Colon (tissue), 2 donors: ENCODE data around the gene RELA.
"Not testable (repeated sequence)": the region's sequence is repeated elsewhere in the genome, so short reads cannot be mapped to it uniquely, and the experiment has no call there.

Experiments used
- FAIRE-seq: peaks from 2 replicates; lab custom pipeline; 2012; peaks lifted over from hg19 to GRCh38; lab: Jason Lieb, UNC
- donor health status: control.
- donor health status: control.

Gene RELA

DNA sequence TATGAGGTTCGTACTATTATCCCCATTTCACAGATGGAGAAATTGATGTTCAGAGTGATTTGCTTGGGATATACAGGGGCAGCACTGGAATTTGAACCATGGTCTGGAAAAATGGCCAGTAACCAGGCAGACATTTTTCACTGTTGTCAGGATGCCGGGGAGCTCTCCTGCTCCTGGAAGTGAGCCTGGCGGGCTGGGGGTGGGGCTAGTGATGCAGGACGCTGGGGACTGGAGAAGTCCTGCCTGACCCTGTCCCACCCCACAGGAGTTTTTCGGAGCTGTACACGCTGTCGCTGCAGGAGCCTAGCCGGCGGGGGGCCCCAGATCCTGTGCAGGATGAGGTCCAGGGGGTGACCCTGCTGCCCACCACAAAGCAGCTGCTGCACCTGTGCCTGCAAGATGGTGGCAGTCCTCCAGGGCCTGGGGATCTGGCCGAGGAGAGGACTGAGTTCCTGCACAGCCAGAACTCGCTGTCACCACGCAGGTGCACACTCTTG is 13.7 kb downstream of the RELA start:
- FAIRE-seq, result no peak

DNA sequence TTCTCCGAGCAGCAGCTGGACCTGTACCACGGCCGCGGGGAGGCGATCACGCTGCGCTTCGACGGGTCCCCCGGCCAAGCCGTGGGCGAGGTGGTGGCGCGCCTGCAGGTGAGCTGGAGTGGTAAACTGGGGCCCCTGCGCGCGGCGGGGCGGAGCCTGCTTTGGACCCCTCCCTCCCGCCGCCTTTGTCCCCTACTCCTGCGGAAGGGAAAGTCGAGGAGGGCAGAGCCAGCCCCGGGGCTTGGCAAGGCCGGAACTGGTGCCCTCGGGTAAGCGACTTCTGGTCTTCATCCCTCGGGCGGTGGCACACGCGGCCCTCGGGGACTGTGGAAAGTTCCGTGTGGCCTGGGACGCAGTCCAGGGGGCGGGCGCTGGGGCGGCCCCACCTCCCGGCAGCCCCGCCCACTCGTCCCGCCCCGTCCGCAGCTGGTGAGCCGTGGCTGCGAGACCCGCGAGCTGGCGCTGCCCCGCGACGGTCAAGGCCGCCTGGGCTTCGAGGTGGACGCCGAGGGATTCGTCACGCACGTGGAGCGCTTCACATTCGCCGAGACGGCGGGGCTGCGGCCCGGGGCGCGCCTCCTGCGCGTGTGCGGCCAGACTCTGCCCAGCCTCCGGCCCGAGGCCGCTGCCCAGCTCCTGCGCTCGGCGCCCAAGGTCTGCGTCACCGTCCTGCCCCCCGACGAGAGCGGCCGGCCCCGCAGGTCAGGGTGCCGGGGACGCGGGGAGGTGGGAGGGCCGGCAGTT is 15.6 kb downstream of the RELA start:
- no peak for FAIRE-seq

DNA sequence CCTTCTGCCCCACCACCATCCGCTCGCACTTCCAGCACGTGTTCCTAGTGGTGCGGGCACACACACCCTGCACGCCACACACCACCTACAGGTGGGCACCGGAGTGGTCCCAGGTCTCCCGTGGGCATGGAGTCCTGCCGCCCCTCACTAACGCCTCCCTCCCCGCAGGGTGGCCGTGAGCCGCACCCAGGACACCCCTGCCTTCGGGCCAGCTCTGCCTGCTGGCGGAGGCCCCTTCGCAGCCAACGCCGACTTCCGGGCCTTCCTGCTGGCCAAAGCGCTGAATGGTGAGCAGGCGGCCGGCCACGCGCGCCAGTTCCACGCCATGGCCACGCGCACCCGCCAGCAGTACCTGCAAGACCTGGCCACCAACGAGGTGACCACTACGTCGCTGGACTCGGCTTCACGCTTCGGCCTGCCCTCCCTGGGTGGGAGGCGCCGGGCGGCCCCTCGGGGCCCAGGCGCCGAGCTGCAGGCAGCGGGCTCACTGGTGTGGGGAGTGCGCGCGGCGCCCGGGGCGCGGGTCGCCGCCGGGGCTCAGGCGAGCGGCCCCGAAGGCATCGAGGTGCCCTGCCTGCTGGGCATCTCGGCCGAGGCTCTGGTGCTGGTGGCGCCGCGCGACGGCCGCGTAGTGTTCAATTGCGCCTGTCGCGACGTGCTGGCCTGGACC is 16.3 kb downstream of the RELA start:
- FAIRE-seq, result no peak

DNA sequence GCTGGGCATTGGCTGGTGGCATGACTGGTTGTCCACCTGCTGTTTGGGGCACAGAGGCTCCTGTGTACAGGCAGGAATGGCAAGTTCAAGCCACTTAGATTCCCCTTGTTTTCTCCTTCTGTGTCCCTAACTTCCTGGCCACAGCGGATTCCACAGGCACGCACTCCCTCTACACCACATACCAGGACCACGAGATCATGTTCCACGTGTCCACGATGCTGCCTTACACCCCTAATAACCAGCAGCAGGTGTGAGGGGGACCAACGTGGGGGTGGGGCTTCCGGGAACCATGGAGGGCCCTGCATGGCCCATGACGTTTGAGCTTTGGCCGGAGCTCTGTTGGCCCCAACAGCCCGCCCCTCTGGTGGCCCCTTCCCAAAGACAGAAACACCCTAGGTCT is 17.0 kb downstream of the RELA start:
- FAIRE-seq, result no peak

DNA sequence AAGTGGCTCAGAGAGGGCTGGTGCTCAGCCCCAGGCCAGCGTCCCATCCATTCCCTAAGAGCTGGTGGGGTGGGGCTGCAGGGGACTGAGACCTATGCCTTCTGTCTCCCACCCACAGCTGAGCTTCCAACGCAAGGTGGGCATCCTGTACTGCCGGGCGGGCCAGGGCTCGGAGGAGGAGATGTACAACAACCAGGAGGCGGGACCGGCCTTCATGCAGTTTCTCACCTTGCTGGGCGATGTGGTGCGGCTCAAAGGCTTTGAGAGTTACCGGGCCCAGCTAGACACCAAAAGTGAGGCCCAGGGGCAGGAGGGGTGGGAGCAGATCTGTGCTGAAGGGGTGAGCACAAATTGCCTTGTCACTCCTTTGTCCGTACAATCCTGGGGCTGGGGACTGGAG is 17.9 kb downstream of the RELA start:
- FAIRE-seq, result no peak

DNA sequence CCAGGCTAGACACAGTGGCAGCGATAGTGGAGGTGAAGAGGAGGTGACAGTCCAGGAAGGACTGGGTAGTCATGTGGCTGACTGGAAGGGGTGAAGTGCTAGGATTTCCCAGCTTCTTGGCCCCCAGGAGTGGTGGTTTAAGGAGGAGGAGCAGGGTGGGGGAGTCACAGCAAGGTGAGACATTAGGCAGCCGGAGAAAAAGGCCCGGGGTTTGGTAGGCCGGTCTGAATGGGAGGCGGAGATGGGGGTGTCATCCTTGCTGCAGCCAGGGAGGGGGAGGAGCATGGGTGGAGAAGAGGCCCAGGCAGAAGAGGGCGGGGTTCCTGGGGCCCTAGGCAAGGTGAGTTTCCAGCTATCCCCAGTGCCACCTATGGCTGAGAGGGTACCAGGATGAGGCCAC is 18.7 kb downstream of the RELA start:
- no peak for FAIRE-seq

DNA sequence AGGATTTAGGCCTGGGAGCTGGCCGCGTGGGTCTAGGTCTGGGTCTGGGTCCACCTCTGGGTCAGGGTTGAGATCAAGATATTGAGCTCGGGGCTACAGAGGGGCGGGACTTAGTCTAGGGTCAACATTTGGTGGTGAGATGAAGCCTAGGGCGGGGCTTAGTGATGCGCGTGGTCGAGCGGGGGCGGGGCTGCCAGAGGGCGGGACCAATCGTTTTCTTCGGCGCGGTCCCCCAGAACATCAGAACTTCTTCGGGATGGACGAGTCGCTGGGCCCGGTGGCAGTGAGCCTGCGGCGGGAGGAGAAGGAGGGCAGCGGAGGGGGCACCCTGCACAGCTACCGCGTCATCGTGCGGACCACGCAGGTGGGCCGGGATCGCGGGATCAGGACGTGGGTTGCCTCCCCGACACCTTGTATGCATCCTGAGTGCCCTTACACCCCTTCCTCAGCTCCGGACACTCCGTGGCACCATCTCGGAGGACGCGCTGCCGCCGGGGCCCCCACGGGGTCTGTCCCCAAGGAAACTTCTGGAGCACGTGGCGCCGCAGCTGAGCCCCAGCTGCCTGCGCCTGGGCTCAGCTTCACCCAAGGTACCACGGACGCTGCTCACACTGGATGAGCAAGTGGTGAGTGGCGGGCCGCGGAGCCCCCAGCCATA is 20.6 kb downstream of the RELA start:
- FAIRE-seq, result no peak

DNA sequence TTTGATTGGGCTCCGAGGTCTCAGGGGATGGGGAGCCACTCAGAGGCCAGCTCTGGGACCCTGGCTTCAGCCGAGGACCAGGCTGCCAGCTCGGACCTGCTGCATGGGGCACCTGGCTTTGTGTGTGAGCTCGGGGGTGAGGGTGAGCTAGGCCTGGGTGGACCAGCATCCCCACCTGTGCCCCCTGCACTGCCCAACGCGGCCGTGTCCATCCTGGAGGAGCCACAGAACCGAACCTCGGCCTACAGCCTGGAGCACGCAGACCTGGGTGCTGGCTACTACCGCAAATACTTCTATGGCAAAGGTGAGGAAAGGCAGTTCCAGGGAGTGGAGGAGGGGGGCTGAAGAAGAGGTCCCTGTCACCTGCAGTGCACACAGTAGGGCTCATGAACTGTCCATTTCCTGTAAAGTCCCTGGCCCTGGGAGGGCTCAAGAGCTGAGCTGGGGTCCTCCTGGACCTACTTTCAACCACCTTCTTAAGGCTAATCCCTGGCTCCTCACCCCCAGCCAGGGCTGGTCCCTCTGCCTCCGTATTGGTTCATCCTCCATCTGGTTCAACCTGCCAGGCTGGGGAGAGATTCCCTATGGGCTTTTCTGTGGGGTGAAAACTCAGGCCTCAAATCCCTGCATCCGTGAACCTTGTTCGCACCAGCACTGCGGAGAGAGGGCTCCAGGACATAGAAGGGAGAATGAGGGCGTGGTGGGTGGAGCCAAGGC is 21.3 kb downstream of the RELA start:
- no peak for FAIRE-seq

DNA sequence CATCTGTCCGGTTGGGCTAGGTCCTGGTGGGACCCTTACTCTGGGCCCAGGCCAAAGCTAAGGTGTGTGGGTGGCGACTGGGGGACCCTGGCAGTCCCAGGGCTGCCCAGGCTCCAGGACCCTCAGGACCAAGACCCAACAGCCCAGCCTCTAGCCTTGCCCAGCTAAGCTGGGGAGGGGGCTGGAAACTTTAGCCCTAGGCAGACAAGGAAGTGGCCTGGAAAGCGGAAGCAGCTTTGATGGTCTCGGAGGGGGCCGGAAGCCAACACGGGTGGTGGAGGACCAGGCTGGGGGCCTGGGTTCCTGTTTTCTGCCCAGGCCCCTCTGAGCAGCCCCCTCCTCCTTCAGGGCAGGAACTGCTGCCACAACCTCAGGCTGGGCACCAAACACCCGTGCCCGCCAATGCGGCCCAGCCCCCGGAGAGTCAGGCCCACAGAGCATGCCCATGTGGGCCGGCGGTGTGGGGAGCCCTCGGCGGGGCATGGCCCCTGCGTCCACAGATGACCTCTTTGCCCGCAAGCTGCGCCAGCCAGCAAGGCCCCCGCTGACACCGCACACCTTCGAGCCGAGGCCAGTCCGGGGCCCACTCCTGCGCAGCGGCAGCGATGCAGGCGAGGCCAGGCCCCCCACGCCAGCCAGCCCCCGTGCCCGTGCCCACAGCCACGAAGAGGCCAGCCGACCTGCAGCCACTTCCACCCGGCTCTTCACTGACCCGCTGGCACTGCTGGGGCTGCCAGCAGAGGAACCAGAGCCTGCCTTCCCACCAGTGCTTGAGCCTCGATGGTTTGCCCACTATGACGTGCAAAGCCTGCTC is 22.0 kb downstream of the RELA start:
- FAIRE-seq, result no peak

DNA sequence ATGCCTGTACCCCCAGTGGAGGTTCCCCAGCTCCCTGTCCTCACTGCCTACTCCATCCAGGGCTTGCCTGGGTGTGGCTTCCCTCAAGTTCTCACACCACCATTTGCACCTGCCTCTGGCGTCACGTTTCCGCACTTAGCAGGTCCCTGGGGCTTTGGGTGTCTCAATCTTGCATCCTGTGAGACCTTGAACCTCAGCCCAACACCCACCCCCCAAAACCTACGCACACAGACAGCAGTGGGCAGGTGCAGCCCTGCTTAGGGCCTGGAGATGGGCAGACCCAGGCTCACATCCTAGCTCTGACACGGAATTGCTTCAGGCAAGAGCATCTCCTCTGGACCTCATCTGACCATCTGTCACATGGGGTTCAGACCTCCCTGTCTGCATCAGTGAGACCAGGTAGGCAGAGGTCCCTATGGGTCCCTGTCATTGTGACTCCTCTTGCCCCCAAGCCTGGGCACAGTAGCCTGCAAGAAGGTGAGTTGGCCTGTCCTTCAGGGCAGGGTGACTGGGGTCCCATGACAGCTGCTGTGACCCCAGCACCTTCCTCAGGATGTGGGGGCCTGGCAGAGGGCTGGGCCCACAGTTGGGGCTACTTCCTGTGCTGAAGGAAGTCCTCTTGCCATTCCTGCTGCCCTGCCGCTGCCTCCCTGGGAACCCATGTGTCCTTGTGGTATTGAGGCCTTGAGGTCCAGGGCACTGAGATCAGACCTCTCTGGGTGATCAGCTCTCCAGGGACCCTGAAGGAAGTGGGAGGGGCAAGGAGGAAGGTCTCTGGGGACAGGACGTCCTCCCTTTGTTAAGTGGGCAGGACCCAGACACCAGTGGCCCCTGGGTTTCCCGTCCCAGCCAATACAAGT is 22.9 kb downstream of the RELA start:
- no peak for FAIRE-seq

DNA sequence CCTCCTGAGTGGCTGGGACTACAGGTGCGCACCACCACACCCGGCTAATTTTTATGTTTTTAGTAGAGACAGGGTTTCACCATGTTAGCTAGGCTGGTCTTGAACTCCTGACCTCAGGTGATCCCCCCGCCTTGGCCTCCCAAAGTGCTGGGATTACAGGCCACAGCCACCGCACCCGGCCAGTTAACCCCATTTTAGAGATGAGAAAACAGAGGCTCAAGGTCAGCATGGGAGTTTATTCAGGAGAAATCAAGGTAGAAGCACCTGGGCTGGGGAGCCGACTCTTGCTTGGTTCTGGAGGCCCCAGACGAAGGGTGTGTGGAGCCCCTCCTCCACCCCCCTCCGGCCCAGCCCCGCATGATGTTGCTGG is 23.5 kb downstream of the RELA start:
- not testable (repeated sequence) for FAIRE-seq

DNA sequence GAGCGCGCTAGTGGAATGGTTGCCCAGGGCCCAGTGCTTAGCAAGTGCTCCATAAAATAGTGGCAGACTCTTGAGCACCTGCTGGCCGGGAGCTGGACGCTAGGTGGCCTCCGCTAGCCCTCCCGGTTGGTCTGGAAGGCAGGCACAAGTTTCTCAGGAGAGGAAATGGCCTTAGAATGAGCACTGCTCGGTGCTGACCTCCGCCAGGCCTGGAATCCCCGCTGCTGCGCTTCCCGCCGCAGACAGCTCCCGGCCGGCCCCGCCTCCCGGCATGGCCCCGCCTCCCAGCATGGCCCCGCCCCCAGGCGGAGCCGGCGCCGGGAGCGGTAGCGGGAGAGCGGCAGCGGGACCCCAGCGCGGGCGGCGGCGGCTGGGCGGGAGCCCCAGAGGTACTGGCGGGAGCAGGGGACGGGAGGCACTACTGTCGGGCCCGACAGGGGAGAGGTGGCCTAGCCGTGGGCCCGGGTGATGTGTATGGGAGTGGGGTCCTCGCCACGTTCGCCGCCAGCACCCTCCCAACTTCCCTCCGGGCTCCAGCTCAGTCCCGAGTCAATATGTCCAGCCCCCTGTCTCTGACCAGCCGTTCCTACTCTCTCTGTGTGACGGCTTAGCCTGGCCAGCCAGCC is 24.8 kb downstream of the RELA start, which contains the start of gene SIPA1:
Gene SIPA1 (plus strand): TSS at position 308 of the 626 bp plus-strand sequence. CDS start 2,821 bp downstream, outside the sequence.
- no peak for FAIRE-seq

DNA sequence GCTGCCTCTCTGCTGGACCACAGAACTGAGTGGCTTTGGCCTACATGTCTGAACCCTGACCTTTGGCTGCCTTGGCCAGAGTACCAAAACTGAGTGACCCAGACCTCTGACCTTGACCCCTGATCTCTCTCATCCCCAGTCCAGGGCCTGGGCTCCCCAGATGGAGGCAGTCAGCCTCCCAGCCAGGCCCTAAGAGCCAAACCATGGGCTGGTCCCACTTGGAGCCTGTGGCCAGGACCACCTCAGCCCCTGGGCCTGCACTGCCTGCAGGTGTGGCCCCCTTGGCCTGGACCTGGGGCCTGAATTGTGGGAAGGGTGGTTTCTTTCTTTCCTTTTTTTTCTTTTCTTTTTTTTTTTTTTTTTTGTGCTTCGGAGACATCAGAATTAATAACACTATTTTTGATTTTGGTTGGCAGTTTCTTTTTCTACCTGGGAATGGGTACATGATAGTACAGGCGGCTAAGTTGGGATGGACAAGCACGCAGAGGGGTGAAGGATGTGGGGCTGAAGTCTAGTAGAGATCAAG is 25.6 kb downstream of the RELA start:
- no peak for FAIRE-seq

DNA sequence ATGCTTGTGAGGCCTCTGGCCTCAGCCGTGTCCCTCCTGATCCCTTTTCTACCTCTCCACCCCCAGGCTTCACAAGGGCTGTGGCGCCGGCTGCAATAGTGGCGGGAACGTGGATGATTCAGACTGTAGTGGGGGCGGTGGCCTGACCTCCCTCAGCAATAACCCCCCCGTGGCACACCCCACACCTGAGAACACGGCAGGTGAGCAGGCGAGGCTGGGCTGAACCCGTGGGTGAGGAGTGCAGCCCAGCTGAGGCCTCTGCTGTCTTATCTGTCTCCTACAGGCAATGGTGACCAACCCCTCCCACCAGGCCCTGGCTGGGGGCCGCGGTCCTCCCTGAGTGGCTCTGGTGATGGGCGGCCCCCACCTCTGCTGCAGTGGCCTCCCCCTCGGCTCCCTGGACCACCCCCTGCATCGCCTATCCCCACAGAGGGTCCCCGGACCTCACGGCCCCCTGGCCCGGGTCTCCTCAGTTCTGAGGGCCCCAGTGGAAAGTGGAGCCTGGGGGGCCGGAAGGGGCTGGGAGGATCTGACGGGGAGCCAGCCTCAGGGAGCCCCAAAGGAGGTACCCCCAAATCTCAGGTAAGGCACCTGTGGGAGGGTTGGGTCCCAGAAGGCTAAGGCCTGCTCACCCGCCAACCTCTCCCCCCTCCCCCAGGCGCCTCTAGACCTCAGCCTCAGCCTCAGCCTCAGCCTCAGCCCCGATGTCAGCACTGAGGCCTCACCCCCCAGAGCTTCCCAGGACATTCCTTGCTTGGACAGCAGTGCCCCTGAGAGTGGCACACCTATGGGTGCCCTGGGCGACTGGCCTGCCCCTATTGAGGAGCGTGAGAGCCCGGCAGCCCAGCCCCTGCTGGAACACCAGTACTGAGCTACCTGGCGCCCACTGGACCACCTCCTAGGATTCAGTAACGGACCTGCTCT is 26.3 kb downstream of the RELA start:
- FAIRE-seq, result no peak

DNA sequence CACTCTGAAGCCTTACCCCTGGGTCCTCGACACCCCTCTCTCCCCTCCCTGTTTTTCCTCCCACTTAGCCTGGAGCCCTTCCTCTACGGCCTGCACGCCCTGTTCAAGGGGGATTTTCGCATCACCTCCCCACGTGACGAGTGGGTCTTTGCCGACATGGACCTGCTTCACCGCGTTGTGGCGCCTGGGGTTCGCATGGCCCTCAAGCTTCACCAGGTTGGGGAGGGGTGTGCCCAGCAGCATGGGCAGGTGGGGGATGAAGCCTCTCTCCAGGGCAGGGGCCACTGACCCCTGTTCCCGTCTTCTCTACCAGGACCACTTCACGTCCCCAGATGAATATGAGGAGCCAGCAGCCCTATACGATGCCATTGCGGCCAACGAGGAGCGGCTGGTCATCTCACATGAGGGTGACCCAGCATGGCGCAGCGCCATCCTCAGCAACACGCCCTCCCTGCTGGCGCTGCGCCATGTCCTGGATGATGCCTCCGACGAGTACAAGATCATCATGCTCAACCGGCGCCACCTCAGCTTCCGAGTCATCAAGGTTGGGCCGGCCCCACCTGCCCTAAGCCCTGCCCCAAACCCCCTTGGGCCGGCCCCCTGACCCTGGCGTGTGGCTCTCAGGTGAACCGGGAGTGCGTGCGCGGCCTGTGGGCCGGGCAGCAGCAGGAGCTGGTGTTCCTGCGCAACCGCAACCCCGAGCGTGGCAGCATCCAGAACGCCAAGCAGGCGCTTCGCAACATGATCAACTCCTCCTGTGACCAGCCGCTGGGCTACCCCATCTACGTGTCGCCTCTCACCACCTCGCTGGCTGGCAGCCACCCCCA is 27.6 kb downstream of the RELA start:
- FAIRE-seq, result no peak

DNA sequence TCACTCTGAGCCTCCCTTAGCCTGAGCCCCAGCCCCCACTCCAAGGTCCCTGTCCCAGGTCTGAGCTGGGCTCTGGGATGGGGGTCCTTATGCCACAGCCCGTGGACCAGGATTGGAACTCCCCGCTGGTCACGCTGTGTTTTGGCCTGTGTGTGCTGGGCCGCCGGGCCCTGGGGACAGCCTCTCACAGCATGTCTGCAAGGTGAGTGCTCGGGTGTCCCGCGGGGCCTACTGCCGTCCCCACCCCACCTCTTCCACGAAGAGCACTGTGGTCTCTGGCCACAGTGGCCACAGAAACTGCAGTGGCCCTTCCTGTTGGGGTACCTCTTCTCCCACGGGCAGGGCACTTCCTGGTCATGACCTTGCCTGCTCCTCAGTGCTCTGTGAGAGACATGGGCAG is 28.3 kb downstream of the RELA start:
- FAIRE-seq, result no peak

DNA sequence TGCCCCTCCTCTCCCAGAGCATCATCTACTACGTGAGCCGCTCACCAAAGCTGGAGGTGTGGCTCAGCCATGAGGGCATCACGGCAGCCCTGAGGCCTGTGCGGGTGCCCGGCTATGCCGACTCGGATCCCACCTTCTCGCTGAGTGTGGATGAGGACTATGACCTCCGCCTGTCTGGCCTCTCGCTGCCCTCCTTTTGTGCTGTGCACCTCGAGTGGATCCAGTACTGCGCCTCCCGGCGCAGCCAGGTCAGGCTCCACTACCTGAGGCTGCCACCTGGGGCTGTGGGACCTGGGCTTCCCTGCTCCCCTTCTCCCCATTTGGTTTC is 28.6 kb downstream of the RELA start:
- no peak for FAIRE-seq
